EL (cell line): ENCODE measurements around the gene APBA2.
"Not testable (repeated sequence)": the region's sequence is repeated elsewhere in the genome, so short reads cannot be mapped to it uniquely, and the experiment has no call there.

Experiments
- DNase-seq: peaks from one replicate; pipeline ENCODE4 v3.0.0-alpha.2; 2016

APBA2 gene

GRCh38 chr15:29143293-29143692, 257.5 kb downstream of the APBA2 start:
- DNase-seq, result no peak

- peak; percentile 80 for DNase-seq
These were observed 258.3 kb downstream of the APBA2 start for GRCh38 chr15:29143909-29144635.

GRCh38 chr15:29149738-29150075, 263.9 kb downstream of the APBA2 start:
- no peak for DNase-seq

GRCh38 chr15:29150515-29151483, 265.0 kb downstream of the APBA2 start:
- no peak for DNase-seq

- DNase-seq, result no peak
These were observed 265.7 kb downstream of the APBA2 start for GRCh38 chr15:29151484-29151857.

GRCh38 chr15:29156521-29156920, 270.7 kb downstream of the APBA2 start:
- DNase-seq, result no peak

GRCh38 chr15:29159771-29160455, 274.1 kb downstream of the APBA2 start:
- no peak for DNase-seq

GRCh38 chr15:29162411-29162810, 276.6 kb downstream of the APBA2 start:
- no peak for DNase-seq

GRCh38 chr15:29167122-29167521, 281.3 kb downstream of the APBA2 start:
- not testable (repeated sequence) for DNase-seq
